T-helper 22 cell (primary cell): ENCODE results near the gene MOGAT3.

ENCODE experiments used
- DNase-seq: peaks from one replicate; pipeline ENCODE4 v3.0.0-alpha.2; 2020; ENCODE audit warnings: low read depth

Gene MOGAT3

GRCh38 chr7:101233907-101234547 is 33.2 kb upstream of the MOGAT3 start:
- DNase-seq = no peak

- no peak for DNase-seq
Observed at GRCh38 chr7:101232141-101232850, 31.5 kb upstream of the MOGAT3 start.

- no peak for DNase-seq
Observed at GRCh38 chr7:101231644-101232043, 30.8 kb upstream of the MOGAT3 start.

GRCh38 chr7:101226721-101227120 is 25.9 kb upstream of the MOGAT3 start:
- no peak for DNase-seq

- DNase-seq = no peak
Observed at GRCh38 chr7:101225650-101226049, 24.8 kb upstream of the MOGAT3 start.

DNA sequence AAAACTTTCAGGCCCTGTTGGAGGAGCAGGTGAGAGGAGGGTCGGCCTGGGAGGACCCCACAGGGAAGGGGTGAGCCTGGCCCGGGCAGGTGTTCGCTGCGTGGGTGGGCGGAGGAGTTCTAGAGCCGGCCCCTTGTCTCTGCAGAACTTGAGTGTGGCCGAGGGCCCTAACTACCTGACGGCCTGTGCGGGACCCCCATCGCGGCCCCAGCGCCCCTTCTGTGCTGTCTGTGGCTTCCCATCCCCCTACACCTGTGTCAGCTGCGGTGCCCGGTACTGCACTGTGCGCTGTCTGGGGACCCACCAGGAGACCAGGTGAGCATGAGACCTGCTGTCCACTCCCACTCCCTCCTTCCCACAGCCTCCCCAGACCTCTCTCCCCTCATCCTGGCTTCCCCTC is 22.7 kb upstream of the MOGAT3 start:
- no peak for DNase-seq

GRCh38 chr7:101222275-101222830 is 21.5 kb upstream of the MOGAT3 start:
- DNase-seq = no peak

DNA sequence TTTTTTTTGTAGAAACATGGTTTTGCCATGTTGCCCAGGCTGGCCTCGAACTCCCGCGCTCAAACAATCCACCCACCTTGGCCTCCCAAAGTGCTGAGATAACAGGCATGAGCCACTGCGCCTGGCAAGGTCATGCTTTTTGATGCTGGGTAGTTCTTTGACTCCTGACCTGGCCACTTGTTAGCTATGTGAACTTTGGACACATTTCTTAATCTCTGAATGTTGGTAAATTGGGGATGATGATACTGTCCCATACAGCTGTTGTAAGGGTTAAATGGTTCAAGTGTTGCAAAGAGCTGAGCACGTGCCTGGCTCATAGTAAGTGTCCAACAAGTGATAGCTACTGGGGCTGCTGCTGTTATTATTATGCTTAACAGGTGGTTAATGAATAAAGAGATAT is 19.5 kb upstream of the MOGAT3 start:
- DNase-seq = no peak

DNA sequence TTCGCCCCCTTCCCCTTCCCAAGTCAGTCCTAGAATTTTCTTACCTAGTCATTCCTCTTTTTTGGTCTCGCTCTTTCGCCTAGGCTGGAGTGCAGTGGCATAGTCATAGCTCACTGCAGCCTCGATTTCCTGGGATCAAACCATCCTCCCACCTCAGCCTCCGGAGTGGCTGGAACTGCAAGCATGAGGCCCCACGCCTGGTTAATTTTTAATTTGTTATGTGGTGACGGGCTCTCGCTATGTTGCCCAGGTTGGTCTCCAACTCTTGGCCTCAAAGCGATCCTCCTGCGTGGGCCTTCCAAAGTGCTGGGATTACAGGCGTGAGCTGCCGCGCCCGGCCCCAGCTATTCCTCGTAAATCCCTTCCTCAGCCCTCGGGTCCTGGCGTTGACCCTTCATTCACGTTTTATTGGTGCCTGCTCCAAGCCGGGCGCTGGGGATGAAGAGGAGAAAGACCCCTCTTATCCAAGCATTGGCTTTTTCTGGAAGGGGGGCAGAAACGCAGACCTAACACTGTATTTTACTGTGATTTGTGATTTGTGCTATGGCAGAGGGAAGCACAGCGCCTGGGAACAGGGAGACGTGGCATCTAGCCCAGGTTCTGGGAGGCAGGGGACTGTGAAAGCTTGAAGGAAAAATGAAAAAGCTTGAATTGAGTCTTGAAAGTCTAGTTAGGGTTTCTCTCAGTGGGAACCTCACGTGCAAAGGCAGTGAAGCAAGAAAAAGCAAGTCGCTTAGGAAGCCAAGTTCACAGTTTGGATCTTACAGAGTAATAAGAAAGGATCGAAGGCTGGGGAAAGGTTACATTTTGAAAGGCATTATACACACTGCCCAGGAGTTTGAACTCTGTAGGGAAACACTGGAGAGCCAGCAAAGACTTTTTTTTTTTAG is 17.6 kb upstream of the MOGAT3 start:
- DNase-seq = no peak

DNA sequence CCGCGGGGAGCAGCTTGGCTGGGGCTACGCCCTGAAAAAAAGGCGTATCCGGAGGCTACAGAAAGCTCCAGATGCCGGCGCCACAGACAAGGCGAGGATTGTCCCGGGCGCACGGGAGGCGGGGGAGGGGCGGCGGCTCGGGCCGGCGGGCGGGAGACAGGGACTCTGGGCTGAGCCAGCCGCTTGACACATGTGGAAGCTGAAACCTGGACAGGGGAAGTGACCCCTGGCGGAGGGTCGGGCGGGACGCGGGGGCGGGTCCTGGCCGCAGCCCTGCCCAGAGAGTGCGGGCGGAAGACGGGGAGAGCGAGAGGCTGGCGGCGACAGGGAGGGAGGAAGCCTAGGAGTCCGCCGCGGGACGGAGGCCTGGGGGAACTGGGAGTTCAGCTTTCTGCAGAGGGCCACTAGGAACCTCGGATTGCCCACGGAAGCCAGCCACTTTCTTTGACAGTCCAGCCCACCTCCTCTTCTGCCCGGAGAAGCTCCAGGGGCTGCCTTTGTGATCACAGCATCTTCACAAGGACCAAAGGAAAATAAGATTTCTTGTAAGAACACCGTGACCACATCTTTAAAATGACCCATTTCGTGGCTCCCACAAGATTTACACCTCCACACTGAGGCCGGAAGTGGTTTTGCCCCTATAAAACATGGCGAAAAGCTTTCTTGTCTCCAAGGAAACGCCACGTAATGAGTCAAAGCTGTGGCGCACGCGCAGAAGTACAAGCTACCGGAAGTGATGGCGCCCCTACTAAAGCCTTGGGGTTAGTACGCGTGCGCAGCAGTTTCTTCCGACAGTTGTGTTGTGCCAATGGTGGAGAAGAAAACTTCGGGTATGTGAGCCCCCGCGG is 16.8 kb upstream of the MOGAT3 start, which contains the start of the genes PLOD3 and ZNHIT1:
PLOD3 (minus strand) TSS at position 194 of the 848 bp plus-strand sequence. CDS start 307 bp downstream, outside the sequence.
ZNHIT1 (plus strand) TSS at position 778 of the 848 bp plus-strand sequence; CDS start at position 809, 31 bp downstream.
- DNase-seq = peak; percentile 92

DNA sequence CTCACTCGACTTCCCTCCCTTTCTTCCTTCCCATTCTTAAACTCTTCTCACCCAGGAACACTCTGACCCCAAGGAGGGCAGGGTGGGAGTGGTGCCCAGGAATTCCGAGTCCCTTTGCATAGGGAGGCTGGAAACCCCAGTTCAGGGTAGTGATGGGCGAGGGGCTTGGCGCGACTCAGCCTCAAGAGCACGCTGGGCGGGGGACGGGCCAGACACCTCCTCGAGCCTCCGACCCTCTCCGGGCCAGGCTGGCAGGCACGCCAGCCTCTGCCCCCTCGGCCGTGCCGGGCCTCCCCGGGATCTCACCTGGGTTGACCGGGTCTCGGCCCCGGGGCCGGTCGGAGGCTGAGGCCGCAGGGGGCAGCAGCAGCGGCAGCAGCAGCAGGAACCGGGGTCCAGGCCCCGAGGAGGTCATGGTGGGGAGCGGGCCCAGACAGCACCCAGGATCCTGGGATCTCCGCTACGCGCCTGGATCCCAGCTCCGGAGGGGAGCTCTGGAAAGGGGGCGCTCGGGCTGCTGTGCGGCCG is 16.1 kb upstream of the MOGAT3 start:
- no peak for DNase-seq

DNA sequence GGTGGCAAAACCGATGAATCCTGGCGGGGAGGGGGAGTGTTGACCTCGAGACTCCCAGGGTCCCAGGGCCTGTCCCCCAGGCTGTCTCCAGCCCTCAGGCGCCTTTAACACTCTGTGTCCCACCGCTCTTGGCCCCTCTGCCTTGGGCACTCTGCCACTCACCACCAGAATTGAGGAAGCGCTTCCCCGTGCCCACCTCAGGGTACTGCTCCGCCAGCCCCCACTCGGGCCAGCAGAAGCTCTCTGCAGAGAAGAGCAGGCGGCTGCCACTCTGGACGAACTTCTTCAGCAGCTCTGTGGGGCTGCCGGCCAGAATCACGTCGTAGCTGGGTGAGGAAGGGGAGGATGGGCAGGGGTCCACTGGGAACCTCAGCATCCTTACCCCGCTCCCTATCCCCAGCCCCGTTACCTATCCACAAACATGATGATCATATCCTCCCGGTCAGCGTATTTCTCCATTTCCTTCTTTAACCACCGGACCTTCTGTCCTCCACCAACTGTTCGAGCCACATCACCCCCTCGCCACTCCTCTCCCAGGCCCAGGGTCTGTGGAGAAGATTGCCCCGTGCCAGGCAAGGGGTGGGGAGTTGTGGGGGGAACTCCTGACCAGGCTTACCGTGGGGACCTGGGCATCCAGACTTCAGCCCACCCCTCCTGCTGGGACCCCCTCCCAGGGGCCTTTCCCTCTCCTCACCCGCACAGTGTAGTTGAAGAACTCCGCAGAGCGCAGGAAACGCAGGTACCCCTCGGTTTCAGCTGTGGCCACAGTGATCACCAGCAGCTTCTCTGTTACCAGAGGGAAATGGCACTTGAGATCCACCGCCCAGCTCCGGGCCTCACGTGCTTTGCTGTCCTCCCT is 15.4 kb upstream of the MOGAT3 start:
- no peak for DNase-seq

GRCh38 chr7:101212014-101212413 is 11.2 kb upstream of the MOGAT3 start:
- DNase-seq = no peak

DNA sequence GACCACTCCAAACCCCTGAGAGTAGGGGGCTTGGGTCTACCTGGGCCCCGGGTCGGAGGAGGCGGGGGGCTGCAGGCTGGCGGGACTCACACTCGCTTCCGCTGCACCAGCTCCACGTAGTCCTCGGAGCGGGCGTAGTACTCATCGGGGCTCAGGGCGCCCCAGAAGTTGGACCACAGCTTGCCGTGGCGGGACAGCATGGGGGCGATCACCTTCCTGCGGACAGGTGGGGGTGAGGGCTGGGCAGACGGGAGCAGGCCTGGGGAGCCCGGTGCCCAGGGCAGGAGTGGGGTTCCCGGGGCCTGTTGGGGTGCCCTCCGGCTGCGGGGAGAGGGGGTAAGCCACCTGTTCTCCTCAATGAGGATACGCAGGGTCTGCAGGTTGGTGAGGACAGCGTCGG is 10.7 kb upstream of the MOGAT3 start:
- DNase-seq = no peak

GRCh38 chr7:101210143-101210542 is 9.3 kb upstream of the MOGAT3 start:
- no peak for DNase-seq

DNA sequence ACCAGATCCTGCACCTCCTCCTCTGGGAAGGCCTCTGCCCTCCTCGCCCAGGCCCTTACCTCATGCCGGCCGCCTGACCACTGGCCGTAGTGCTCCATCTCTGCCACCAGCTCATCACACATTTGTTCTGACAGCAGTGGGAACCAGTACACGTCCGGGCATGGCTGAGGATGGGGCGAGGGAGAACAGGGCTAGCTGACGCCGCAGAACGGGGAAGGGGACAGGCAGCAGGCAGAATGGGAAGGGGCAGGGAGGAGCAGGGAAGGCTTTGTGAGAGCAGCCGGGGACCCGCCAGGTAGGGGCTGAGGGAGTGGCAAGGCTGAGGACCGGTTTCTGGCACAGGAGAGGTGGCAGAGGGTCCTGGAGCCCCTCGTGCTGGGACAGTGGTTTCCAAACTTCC is 8.0 kb upstream of the MOGAT3 start:
- no peak for DNase-seq

DNA sequence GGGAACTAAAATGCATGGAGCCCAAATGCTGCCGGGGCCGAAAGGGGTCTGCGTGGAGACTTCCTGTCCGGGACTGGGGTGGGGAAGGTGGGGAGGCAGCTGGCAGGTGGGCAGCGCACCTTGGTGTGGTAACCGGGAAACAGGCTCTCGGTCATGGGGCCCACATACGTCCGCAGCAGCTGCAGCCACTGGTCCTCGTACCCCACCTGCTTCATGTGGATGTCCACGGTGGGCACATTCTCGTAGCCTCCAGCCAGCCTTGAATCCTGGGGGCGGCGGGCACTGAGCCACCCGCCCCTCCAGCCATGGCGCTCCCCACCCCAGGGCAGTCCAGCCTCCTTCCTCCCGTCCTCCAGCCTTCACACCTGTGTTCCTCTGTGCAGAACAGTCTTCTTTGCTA is 6.6 kb upstream of the MOGAT3 start:
- no peak for DNase-seq

- DNase-seq = no peak
Observed at GRCh38 chr7:101206665-101207042, 5.8 kb upstream of the MOGAT3 start.

- no peak for DNase-seq
Observed at GRCh38 chr7:101205901-101206664, 5.2 kb upstream of the MOGAT3 start.
